WTC11 (cell line): ENCODE results near the gene SEMA4D. TPM values are rescaled to one million over a fixed set of nuclear protein-coding genes. Genes with fewer than 3 reads are reported as not detected.

Experiments used
- ATAC-seq: fragments of 200-7000 bp; cut with Tn5 transposase; 2 replicates; pipeline ENCODE4 v1.10.0; 2021; ENCODE audit warnings: mild to moderate bottlenecking, moderate library complexity
- CTCF ChIA-PET: fragments of 300-600 bp; sonication (Branson Sonifier 250); formaldehyde crosslinking; loops from one replicate; lab custom pipeline; 2021; ENCODE audit warnings: antibody characterized with exemption; lab: Charles Lee
- POLR2A ChIA-PET: fragments of 350-600 bp; sonication (Branson Sonifier 250); formaldehyde crosslinking; loops from one replicate; lab custom pipeline; 2021; ENCODE audit warnings: antibody characterized with exemption; lab: Charles Lee
- DNase-seq: peaks from one replicate; pipeline ENCODE4 v3.0.0; 2021; ENCODE audit warnings: low spot score
- H3K27ac Mint-ChIP-seq: 2 replicates; pipeline ENCODE4 v1.8.0; 2021; ENCODE audit warnings: mixed read lengths
- H3K27me3 Mint-ChIP-seq: 2 replicates; pipeline ENCODE4 v1.8.0; 2021; ENCODE audit warnings: low read depth, mild to moderate bottlenecking, moderate library complexity, mixed read lengths
- H3K36me3 Mint-ChIP-seq: 2 replicates; pipeline ENCODE4 v1.8.0; 2021; ENCODE audit warnings: mixed read lengths
- H3K4me1 Mint-ChIP-seq: 2 replicates; pipeline ENCODE4 v1.8.0; 2022; ENCODE audit warnings: mixed read lengths
- H3K4me3 Mint-ChIP-seq: 2 replicates; pipeline ENCODE4 v1.8.0; 2021; ENCODE audit warnings: mild to moderate bottlenecking, moderate library complexity, mixed read lengths
- H3K9me3 Mint-ChIP-seq: 2 replicates; pipeline ENCODE4 v1.8.0; 2021; ENCODE audit warnings: mixed read lengths
- CBFB ChIP-seq: sonication (generic); formaldehyde crosslinking; IDR thresholded peaks from 2 replicates; pipeline ENCODE4 v1.8.1; 2022; ENCODE audit warnings: mild to moderate bottlenecking, low read depth, missing genetic modification reagents
- CTCF ChIP-seq: fragments of 200-600 bp; IDR thresholded peaks from 2 replicates; pipeline ENCODE4 v1.8.0; 2022; ENCODE audit warnings: antibody characterized with exemption
- E2F4 ChIP-seq: sonication (generic); formaldehyde crosslinking; IDR thresholded peaks from 2 replicates; pipeline ENCODE4 v1.8.1; 2022; ENCODE audit warnings: low read depth, mild to moderate bottlenecking, moderate library complexity, missing genetic modification reagents, borderline replicate concordance
- ETV6 ChIP-seq: sonication (generic); formaldehyde crosslinking; IDR thresholded peaks from 2 replicates; pipeline ENCODE4 v1.8.1; 2022; ENCODE audit warnings: mild to moderate bottlenecking, missing genetic modification reagents
- HMGXB4 ChIP-seq: sonication (generic); formaldehyde crosslinking; IDR thresholded peaks from 2 replicates; pipeline ENCODE4 v1.8.1; 2023; ENCODE audit warnings: mild to moderate bottlenecking, moderate library complexity, missing genetic modification reagents
- IRF1 ChIP-seq: sonication (generic); formaldehyde crosslinking; IDR thresholded peaks from 2 replicates; pipeline ENCODE4 v1.8.0; 2023; ENCODE audit warnings: missing genetic modification reagents
- IRF2 ChIP-seq: sonication (generic); formaldehyde crosslinking; IDR thresholded peaks from 2 replicates; pipeline ENCODE4 v1.8.0; 2022; ENCODE audit warnings: low read depth, missing genetic modification reagents, borderline replicate concordance
- JUN ChIP-seq: sonication (generic); formaldehyde crosslinking; IDR thresholded peaks from 2 replicates; pipeline ENCODE4 v1.8.0; 2023; ENCODE audit warnings: mild to moderate bottlenecking, missing genetic modification reagents
- NR1H2 ChIP-seq: sonication (generic); formaldehyde crosslinking; IDR thresholded peaks from 2 replicates; pipeline ENCODE4 v1.9.0; 2021; ENCODE audit warnings: mild to moderate bottlenecking, moderate library complexity, missing genetic modification reagents
- NR3C1 ChIP-seq: sonication (generic); formaldehyde crosslinking; conservative IDR thresholded peaks from 2 replicates; pipeline ENCODE4 v1.8.1; 2023; ENCODE audit warnings: low read depth, mild to moderate bottlenecking, missing genetic modification reagents
- OVOL2 ChIP-seq: fragments of 250-450 bp; sonication (Bioruptor Pico); IDR thresholded peaks from 2 replicates; pipeline ENCODE4 v1.9.0; 2021; ENCODE audit warnings: mild to moderate bottlenecking, borderline replicate concordance
- TCF7 ChIP-seq: sonication (generic); formaldehyde crosslinking; IDR thresholded peaks from 2 replicates; pipeline ENCODE4 v1.8.0; 2022; ENCODE audit warnings: mild to moderate bottlenecking, low read depth, missing genetic modification reagents, moderate library complexity
- ZBTB43 ChIP-seq: sonication (generic); formaldehyde crosslinking; IDR thresholded peaks from 2 replicates; pipeline ENCODE4 v1.8.1; 2023; ENCODE audit warnings: mild to moderate bottlenecking, missing genetic modification reagents
- ZMAT4 ChIP-seq: fragments of 250-450 bp; sonication (Bioruptor Pico); IDR thresholded peaks from 2 replicates; pipeline ENCODE4 v1.9.0; 2021; ENCODE audit warnings: mild to moderate bottlenecking
- ZNF138 ChIP-seq: sonication (generic); formaldehyde crosslinking; conservative IDR thresholded peaks from 2 replicates; pipeline ENCODE4 v1.8.1; 2022; ENCODE audit warnings: mild to moderate bottlenecking, moderate library complexity, missing genetic modification reagents
- ZNF219 ChIP-seq: sonication (generic); formaldehyde crosslinking; IDR thresholded peaks from 2 replicates; pipeline ENCODE4 v1.8.0; 2023; ENCODE audit warnings: missing genetic modification reagents, mild to moderate bottlenecking, borderline replicate concordance
- ZNF263 ChIP-seq: sonication (generic); formaldehyde crosslinking; IDR thresholded peaks from 2 replicates; pipeline ENCODE4 v1.8.1; 2022; ENCODE audit warnings: low read depth, mild to moderate bottlenecking, moderate library complexity, missing genetic modification reagents
- ZNF416 ChIP-seq: fragments of 250-450 bp; sonication (Bioruptor Pico); IDR thresholded peaks from 2 replicates; pipeline ENCODE4 v1.9.0; 2021; ENCODE audit warnings: mild to moderate bottlenecking, inconsistent platforms
- ZNF671 ChIP-seq: fragments of 250-450 bp; sonication (Bioruptor Pico); IDR thresholded peaks from 2 replicates; pipeline ENCODE4 v1.8.0; 2021; ENCODE audit warnings: mild to moderate bottlenecking
- total RNA-seq: library from RNA; stranded (reverse); gene quantifications from 3 replicates; pipeline ENCODE4 v1.2.3, GENCODE V29; 2021

The SEMA4D gene
- total RNA-seq, 1 experiment from 2014 or later = 67.8 TPM

GRCh38 chr9:89535461-89535860, 37.5 kb upstream of the SEMA4D start:
- ATAC-seq (no peak), DNase-seq (no peak)
- Mint-ChIP-seq H3K9me3 (peaks cover 17% of the 10 kb centered on the region), H3K4me3 (no peak overlapping the region), H3K36me3 (peaks cover 3% of the 10 kb centered on the region; the same call in 1 of the 2 replicates), H3K27me3 (no peaks in the 10 kb centered on the region), H3K27ac (no peak overlapping the region), H3K4me1 (peaks cover 5% of the 10 kb centered on the region)
- CTCF ChIA-PET = no interaction called here
- TF ChIP-seq ZNF671 (CRISPR knock-in tag) = no peak
- no peak for TF ChIP-seq CBFB (CRISPR knock-in tag)
- no peak for TF ChIP-seq OVOL2 (CRISPR knock-in tag)
- no peak for TF ChIP-seq NR1H2
- no peak for TF ChIP-seq ZMAT4 (CRISPR knock-in tag)
- no peak for TF ChIP-seq JUN
- TF ChIP-seq ZBTB43 (CRISPR knock-in tag) = no peak
- no peak for TF ChIP-seq ETV6 (CRISPR knock-in tag)
- TF ChIP-seq IRF2 (CRISPR knock-in tag) = no peak
- no peak for TF ChIP-seq ZNF416 (CRISPR knock-in tag)
- TF ChIP-seq IRF1 (CRISPR knock-in tag) = no peak
- TF ChIP-seq ZNF138 (CRISPR knock-in tag) = no peak
- TF ChIP-seq E2F4 (CRISPR knock-in tag) = no peak
- TF ChIP-seq ZNF219 (CRISPR knock-in tag) = no peak
- TF ChIP-seq TCF7 (CRISPR knock-in tag) = no peak
- no peak for TF ChIP-seq HMGXB4 (CRISPR knock-in tag)
- no peak for TF ChIP-seq CTCF
- no peak for TF ChIP-seq ZNF263 (CRISPR knock-in tag)
- TF ChIP-seq NR3C1 (CRISPR knock-in tag) = no peak
- POLR2A ChIA-PET = no interaction called here
